LoVo (cell line): ENCODE results near the gene PCGF6.
A peak's percentile ranks its signal among the peaks of the same experiment; 100 is the strongest.
"Not testable (repeated sequence)": the region's sequence is repeated elsewhere in the genome, so short reads cannot be mapped to it uniquely, and the experiment has no call there.

ENCODE experiments used
- DNase-seq: peaks from one replicate; pipeline ENCODE4 v3.0.0-alpha.2; 2016; ENCODE audit warnings: low spot score

Gene PCGF6

DNA sequence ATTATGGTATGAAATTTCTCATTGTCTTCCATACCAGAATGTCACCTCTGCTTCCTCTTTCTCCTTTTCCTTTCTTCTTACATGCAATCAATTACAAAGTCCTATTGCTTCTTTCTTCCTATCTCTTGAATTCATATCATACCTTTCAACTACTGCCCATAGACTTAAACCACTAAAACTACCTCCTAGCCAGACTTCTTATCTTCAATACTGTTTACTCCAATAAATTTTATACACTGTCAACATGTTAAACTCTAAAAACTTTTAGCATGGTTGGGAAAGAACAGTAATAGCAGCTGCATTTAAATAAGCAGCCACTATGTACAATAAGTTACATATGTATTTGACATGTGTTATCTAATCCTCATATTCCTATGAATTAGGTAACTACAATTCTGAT lies 34.9 kb downstream of the PCGF6 start:
- DNase-seq, result no peak

- no peak for DNase-seq
These were observed 40.7 kb downstream of the PCGF6 start for GRCh38 chr10:103310197-103310596.

GRCh38 chr10:103307594-103307993 lies 43.3 kb downstream of the PCGF6 start:
- DNase-seq, result no peak

- no peak for DNase-seq
These were observed 55.4 kb downstream of the PCGF6 start for GRCh38 chr10:103295374-103296015.

GRCh38 chr10:103291588-103291987 lies 59.4 kb downstream of the PCGF6 start:
- DNase-seq, result no peak

- no peak for DNase-seq
These were observed 62.9 kb downstream of the PCGF6 start for GRCh38 chr10:103287992-103288391.

- peak; percentile 68 for DNase-seq
These were observed 66.8 kb downstream of the PCGF6 start for GRCh38 chr10:103284170-103284569.

- no peak for DNase-seq
These were observed 68.0 kb downstream of the PCGF6 start for GRCh38 chr10:103282961-103283360.

- DNase-seq, result no peak
These were observed 69.2 kb downstream of the PCGF6 start for GRCh38 chr10:103281753-103282152.

DNA sequence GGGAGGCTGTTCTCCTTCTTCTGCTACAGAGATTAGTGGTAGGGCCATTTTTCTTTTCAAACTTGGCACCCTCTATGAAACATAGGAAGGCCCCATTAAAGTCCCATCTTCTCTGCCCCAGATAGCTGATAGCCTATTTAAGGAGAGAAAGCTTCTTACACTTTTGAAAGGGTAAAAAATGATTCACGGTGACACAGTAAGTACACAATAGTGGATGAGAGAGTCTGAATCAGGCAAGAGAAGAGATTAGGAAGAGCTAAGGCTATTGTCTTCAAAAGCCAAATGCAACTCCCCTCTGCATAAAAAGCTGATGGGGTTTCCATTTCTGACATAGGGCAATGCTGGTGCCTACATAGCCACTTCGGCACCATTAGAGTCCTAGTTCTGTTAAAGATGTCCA lies 70.4 kb downstream of the PCGF6 start:
- no peak for DNase-seq

- no peak for DNase-seq
These were observed 70.9 kb downstream of the PCGF6 start for GRCh38 chr10:103280031-103280430.

GRCh38 chr10:103278862-103279298 lies 72.1 kb downstream of the PCGF6 start:
- DNase-seq, result peak; percentile 50

DNA sequence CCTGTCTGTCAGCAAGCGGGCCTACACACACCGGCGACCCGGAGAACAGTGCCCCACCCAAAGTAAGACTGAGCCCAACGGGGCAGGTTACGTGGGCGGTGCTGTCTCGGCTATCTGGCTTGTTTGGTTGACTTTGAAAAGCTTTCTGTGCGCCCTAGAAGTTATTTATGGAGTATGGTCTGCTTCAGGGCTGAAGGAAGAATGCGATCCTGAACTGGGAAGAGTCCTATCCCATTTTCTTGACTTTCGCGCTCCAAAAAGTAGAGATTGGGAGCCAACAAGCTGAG lies 72.5 kb downstream of the PCGF6 start:
- no peak for DNase-seq

DNA sequence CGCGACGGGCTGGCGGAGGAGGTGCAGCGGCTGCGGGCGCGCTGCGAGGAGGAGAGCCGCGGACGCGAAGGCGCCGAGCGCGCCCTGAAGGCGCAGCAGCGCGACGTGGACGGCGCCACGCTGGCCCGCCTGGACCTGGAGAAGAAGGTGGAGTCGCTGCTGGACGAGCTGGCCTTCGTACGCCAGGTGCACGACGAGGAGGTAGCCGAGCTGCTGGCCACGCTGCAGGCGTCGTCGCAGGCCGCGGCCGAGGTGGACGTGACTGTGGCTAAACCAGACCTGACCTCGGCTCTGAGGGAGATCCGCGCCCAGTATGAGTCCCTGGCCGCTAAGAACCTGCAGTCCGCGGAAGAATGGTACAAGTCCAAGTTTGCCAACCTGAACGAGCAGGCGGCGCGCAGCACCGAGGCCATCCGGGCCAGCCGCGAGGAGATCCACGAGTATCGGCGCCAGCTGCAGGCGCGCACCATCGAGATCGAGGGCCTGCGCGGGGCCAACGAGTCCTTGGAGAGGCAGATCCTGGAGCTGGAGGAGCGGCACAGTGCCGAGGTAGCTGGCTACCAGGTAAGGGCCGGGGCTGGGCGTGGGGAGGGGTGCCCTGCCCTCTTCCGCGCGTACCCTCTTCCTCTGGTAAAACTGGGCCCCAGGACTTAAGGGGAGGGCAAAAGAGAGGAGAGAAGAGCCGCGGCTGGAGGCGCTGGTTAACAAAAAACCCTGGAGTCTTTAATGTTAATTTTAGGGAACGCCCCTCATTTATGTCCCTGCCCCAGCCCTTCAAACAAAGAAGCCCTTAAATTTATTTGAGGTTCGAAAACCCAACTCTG lies 73.0 kb downstream of the PCGF6 start:
- DNase-seq, result no peak

- no peak for DNase-seq
These were observed 73.8 kb downstream of the PCGF6 start, which contains the start of gene INA for GRCh38 chr10:103276896-103277712. INA (plus strand) TSS chr10:103277138; CDS start chr10:103277212, 74 bp downstream.

GRCh38 chr10:103276251-103276895 lies 74.6 kb downstream of the PCGF6 start:
- DNase-seq, result no peak

DNA sequence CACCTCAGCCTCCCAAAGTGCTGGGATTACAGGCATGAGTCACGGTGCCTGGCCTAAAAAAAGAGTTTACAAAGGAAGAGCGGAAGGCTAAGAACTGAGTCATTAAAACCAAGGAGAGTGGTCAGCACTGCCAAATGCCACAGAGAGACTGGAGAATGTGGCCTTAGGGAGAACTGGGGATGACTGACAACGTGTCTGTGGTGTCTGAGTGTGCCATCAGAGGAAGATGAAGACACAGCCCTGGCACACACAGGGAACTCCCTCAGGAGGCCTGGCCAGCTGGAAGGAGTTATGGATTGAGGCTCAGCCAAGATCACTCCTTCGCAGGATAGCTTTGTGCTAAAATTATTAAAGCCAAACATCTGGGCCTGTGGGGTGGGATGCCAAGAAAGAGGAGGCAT lies 77.9 kb downstream of the PCGF6 start:
- DNase-seq, result peak; percentile 74

DNA sequence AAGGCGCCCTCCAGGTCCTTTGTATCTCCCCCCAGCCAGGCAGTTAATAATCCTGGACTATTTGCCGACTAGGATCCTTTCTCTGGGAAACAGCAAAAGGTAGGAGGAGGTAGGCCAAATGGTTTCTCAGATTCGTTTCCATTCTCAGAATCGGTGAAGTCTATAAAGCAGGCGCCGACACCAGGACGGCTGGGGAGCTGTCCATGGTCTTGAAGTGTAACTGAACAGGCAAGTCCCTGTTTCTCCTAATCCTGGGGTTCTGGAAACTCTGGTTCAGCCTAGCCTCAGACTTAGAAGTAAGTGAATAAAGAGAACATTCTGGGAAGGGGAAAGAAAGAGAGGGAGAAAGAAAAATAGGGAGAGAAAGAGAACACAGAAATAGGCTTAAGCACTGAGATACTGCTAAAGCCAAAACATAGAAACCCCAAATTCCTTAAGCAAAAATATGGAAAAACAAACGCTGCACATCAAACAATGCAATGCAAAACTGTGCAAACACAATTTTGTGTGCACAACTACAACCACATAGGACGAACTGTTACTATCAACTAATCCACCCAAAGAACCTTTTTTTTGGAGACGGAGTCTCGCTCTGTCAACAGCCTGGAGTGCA lies 85.1 kb downstream of the PCGF6 start:
- peak; percentile 67 for DNase-seq

DNA sequence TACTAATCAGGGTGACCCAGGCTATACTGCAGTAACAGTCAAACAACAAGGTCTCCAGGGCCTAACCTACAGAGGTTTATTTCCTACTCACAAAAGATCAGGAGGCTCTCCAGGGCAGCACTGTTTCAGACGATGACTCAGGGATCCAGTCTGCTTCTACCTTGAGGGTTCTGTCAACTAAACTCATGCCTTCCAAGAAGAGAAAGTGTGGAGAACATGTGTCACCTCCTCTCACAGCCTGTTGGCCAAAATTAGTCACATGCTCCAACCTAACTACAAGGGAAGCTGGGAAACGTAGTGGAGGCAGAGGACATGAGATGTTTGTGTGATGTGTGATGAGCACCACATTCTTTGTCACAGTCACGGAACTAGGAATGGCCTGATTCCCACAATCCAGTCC lies 88.7 kb downstream of the PCGF6 start:
- no peak for DNase-seq

DNA sequence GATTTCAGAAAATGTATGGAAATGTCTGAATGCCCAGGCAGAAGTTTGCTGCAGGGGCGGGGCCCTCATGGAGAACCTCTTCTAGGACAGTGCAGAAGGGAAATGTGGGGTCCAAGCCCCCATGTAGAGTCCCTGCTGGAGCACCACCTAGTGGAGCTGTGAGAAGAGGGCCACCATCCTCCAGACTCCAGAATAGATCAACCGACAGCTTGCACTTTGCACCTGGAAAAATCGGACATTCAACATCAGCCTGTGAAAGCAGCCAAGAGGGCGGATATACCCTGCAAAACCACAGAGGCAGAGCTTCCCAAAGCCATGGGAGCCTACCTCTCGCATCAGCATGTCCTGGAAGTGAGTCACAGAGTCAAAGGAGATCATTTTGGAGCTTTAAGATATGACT lies 91.0 kb downstream of the PCGF6 start:
- DNase-seq, result no peak

DNA sequence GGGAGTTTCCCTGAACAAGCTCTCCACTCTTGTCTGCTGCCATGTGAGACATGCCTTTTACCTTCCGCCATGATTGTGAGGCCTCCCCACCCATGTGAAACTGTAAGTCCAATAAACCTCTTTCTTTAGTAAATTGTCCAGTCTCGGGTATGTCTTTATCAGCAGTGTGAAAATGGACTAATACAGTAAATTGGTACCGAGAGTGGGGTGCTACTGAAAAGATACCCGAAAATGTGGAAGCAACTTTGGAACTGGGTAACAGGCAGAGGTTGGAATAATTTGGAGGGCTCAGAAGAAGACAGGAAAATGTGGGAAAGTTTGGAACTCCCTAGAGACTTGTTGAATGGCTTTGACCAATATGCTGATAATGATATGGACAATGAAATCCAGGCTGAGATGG lies 92.0 kb downstream of the PCGF6 start:
- DNase-seq, result not testable (repeated sequence)

GRCh38 chr10:103257812-103258211 lies 93.1 kb downstream of the PCGF6 start:
- DNase-seq, result no peak
